Liver (tissue), 9 donors: ENCODE data around the gene SLC27A6. TPM values are rescaled to one million over a fixed set of nuclear protein-coding genes. Genes with fewer than 3 reads are reported as not detected.
"Not testable (repeated sequence)": the region's sequence is repeated elsewhere in the genome, so short reads cannot be mapped to it uniquely, and the experiment has no call there.

ENCODE experiments used
- DNase-seq: peaks from one replicate; pipeline ENCODE4 v3.0.0-alpha.2; 2017; ENCODE audit warnings: low spot score
- H3K27ac ChIP-seq, 2 donors: one replicate each; pipeline ENCODE4 v1.7.0; 2013; ENCODE audit warnings: inconsistent platforms in 2 of 2, low read length in 2 of 2, control low read depth in 1 of 2, low read depth in 1 of 2, mild to moderate bottlenecking in 1 of 2
- H3K27me3 ChIP-seq, 4 donors: one replicate each; pipeline versions ENCODE4 v1.6.1 to v1.7.0; 2013; ENCODE audit warnings: low read length in 3 of 4, inconsistent platforms in 1 of 4, mild to moderate bottlenecking in 1 of 4, moderate library complexity in 1 of 4; ENCODE audit not compliant: control insufficient read depth in 4 of 4, insufficient read depth in 4 of 4
- H3K36me3 ChIP-seq, 4 donors: one replicate each; pipeline versions ENCODE4 v1.6.1 to v1.7.0; 2013; ENCODE audit warnings: low read length in 3 of 4, mild to moderate bottlenecking in 3 of 4, low read depth in 1 of 4, moderate library complexity in 1 of 4; ENCODE audit not compliant: control insufficient read depth in 4 of 4, insufficient read depth in 3 of 4
- H3K4me1 ChIP-seq, 4 donors: one replicate each; pipeline versions ENCODE4 v1.6.1 to v1.7.0; 2013; ENCODE audit warnings: low read length in 3 of 4, mild to moderate bottlenecking in 3 of 4, moderate library complexity in 1 of 4; ENCODE audit not compliant: control insufficient read depth in 4 of 4, insufficient read depth in 4 of 4
- H3K4me3 ChIP-seq, 3 donors: one replicate each; pipeline versions ENCODE4 v1.6.1 to v1.7.0; 2013; ENCODE audit warnings: low read length in 3 of 3, control low read depth in 1 of 3, low read depth in 1 of 3, mild to moderate bottlenecking in 1 of 3
- H3K9ac ChIP-seq, 2 donors: one replicate each; pipeline ENCODE4 v1.7.0; 2013; ENCODE audit warnings: low read length in 2 of 2, mild to moderate bottlenecking in 2 of 2, moderate library complexity in 2 of 2, control low read depth in 1 of 2, low read depth in 1 of 2
- H3K9me3 ChIP-seq, 4 donors: one replicate each; pipeline versions ENCODE4 v1.6.1 to v1.7.0; 2013; ENCODE audit warnings: low read length in 3 of 4; ENCODE audit not compliant: control insufficient read depth in 4 of 4
- ATF3 ChIP-seq: IDR thresholded peaks from 2 replicates; pipeline ENCODE4 v1.6.1; 2016; ENCODE audit warnings: antibody characterized with exemption
- EGR1 ChIP-seq, 2 donors: IDR thresholded peaks; 2 replicates each; pipeline ENCODE4 v1.6.1; 2016 to 2018; ENCODE audit warnings: antibody characterized with exemption in 2 of 2, low read depth in 2 of 2
- FOXA1 ChIP-seq: IDR thresholded peaks from 2 replicates; pipeline ENCODE4 v1.6.1; 2016; ENCODE audit warnings: antibody characterized with exemption
- FOXA2 ChIP-seq: IDR thresholded peaks from 2 replicates; pipeline ENCODE4 v1.6.1; 2016; ENCODE audit warnings: antibody characterized with exemption
- GABPA ChIP-seq, 2 donors: IDR thresholded peaks in 1 of 2; conservative IDR thresholded peaks in 1 of 2; 2 replicates each; pipeline ENCODE4 v1.6.1; 2016; ENCODE audit warnings: antibody characterized with exemption in 2 of 2, mild to moderate bottlenecking in 1 of 2, moderate library complexity in 1 of 2
- HNF4A ChIP-seq, 2 donors: conservative IDR thresholded peaks; 2 replicates each; pipeline ENCODE4 v1.6.1; 2016; ENCODE audit warnings: antibody characterized with exemption in 2 of 2, mild to moderate bottlenecking in 2 of 2
- HNF4G ChIP-seq: IDR thresholded peaks from 2 replicates; pipeline ENCODE4 v1.6.1; 2016; ENCODE audit warnings: antibody characterized with exemption
- JUND ChIP-seq, 2 donors: IDR thresholded peaks; 2 replicates each; pipeline ENCODE4 v1.6.1; 2016; ENCODE audit warnings: antibody characterized with exemption in 2 of 2
- MAX ChIP-seq: IDR thresholded peaks from 2 replicates; pipeline ENCODE4 v1.6.1; 2016; ENCODE audit warnings: antibody characterized with exemption
- NR2F2 ChIP-seq: IDR thresholded peaks from 2 replicates; pipeline ENCODE4 v1.6.1; 2016; ENCODE audit warnings: antibody characterized with exemption
- RAD21 ChIP-seq, 2 donors: IDR thresholded peaks; 2 replicates each; pipeline ENCODE4 v1.6.1; 2016; ENCODE audit warnings: antibody characterized with exemption in 2 of 2, mild to moderate bottlenecking in 2 of 2
- REST ChIP-seq: IDR thresholded peaks from 2 replicates; pipeline ENCODE4 v1.6.1; 2016; ENCODE audit warnings: antibody characterized with exemption, mild to moderate bottlenecking
- RXRA ChIP-seq, 2 donors: IDR thresholded peaks; 2 replicates each; pipeline ENCODE4 v1.6.1; 2017 to 2018; ENCODE audit warnings: antibody characterized with exemption in 2 of 2, mild to moderate bottlenecking in 1 of 2
- SP1 ChIP-seq: IDR thresholded peaks from 2 replicates; pipeline ENCODE4 v1.6.1; 2018; ENCODE audit warnings: antibody characterized with exemption, mild to moderate bottlenecking
- TAF1 ChIP-seq: conservative IDR thresholded peaks from 2 replicates; pipeline ENCODE4 v1.6.1; 2016; ENCODE audit warnings: antibody characterized with exemption, mild to moderate bottlenecking
- YY1 ChIP-seq: IDR thresholded peaks from 2 replicates; pipeline ENCODE4 v1.6.1; 2016; ENCODE audit warnings: antibody characterized with exemption, mild to moderate bottlenecking
- ZBTB33 ChIP-seq: IDR thresholded peaks from 2 replicates; pipeline ENCODE4 v1.6.1; 2016; ENCODE audit warnings: antibody characterized with exemption
- WGBS: extraction: QIAGEN DNeasy Blood & Tissue Kit; methylation state at CpG from one replicate; pipeline ENCODE4 v1.1.7; 2013; 5-methylcytosine and 5-hydroxymethylcytosine counted together
- polyA plus RNA-seq, 2 donors: library from polyadenylated mRNA; stranded (reverse) in 1 of 2; unstranded in 1 of 2; fragments of 200-250 nt in 1 of 2; fragments of >200 nt in 1 of 2; fragmentation: Nextera tagmentation in 1 of 2; extraction: Ambion mirVana in 1 of 2; gene quantifications; one replicate each; pipeline versions ENCODE4 v1.2.1 to v1.2.3, GENCODE V29; 2013 to 2015
- total RNA-seq, 2 donors: library from RNA; depleted of rRNA; stranded (reverse); fragments of >200 nt; gene quantifications; one replicate each; pipeline ENCODE4 v1.2.3, GENCODE V29; 2014
- donor health status: healthy.
- donor health status: healthy.
- donor health status: healthy.
- donor health status: healthy.
- donor health status: healthy.

The SLC27A6 gene
- total and polyA plus RNA-seq, 4 donors = 0.05 TPM; not detected in 3

GRCh38 chr5:129031886-129032683 is 66.8 kb downstream of the SLC27A6 start:
- Histone ChIP-seq H3K9me3 (no peaks in the 10 kb centered on the region), H3K36me3 (no peaks in the 10 kb centered on the region), H3K27ac (no peak overlapping the region), H3K4me3 (no peak overlapping the region), H3K4me1 (no peaks in the 10 kb centered on the region), H3K9ac (no peak overlapping the region), H3K27me3 (no peaks in the 10 kb centered on the region)
- TF ChIP-seq YY1 (no peak), SP1 (no peak), ATF3 (no peak), FOXA2 (no peak), TAF1 (no peak), JUND (IDR thresholded peaks at IDR 0.05) (no peak), REST (no peak), MAX (no peak)
- no peak for DNase-seq

- not testable (repeated sequence) for H3K27me3 ChIP-seq, H3K36me3 ChIP-seq, H3K27ac ChIP-seq, H3K9me3 ChIP-seq, H3K4me1 ChIP-seq, H3K4me3 ChIP-seq, DNase-seq, H3K9ac ChIP-seq
- 86% methylated on average over 3 of the region's 3 CpGs for WGBS
These were observed 71.0 kb downstream of the SLC27A6 start for GRCh38 chr5:129036257-129036656.

GRCh38 chr5:129041196-129041881 is 76.1 kb downstream of the SLC27A6 start:
- Histone ChIP-seq H3K27ac (no peak overlapping the region), H3K9ac (no peak overlapping the region), H3K4me1 (no peaks in the 10 kb centered on the region), H3K27me3 (peaks cover 0 to 2% (median 0%) of the 10 kb centered on the region in 4 donors), H3K36me3 (no peaks in the 10 kb centered on the region), H3K9me3 (peaks cover 0 to 8% (median 2%) of the 10 kb centered on the region in 4 donors), H3K4me3 (no peak overlapping the region)
- no peak for TF ChIP-seq FOXA2
- no peak for TF ChIP-seq HNF4A (conservative IDR thresholded peaks at IDR 0.05)
- TF ChIP-seq NR2F2 = no peak
- TF ChIP-seq ZBTB33 = no peak
- TF ChIP-seq RXRA (IDR thresholded peaks at IDR 0.05) = no peak
- no peak for TF ChIP-seq GABPA (IDR thresholded peaks at IDR 0.05 in 1 of 2, conservative IDR thresholded peaks at IDR 0.05 in 1 of 2)
- TF ChIP-seq MAX = no peak
- no peak for TF ChIP-seq REST
- no peak for TF ChIP-seq RAD21 (IDR thresholded peaks at IDR 0.05)
- TF ChIP-seq HNF4G = no peak
- no peak for TF ChIP-seq EGR1 (IDR thresholded peaks at IDR 0.05; ENCODE audit: low read depth in 2 of 2)
- TF ChIP-seq YY1 = no peak
- no peak for TF ChIP-seq FOXA1
- TF ChIP-seq TAF1 = no peak
- 63% methylated on average over 4 of the region's 4 CpGs for WGBS
- DNase-seq = no peak
